Measurements from ENCODE around the gene PPAN. TPM values are rescaled to one million over a fixed set of nuclear protein-coding genes. Genes with fewer than 3 reads are reported as not detected.

Gene PPAN
- total RNA-seq, 1 donor from 2014 or later, result not detected

DNA sequence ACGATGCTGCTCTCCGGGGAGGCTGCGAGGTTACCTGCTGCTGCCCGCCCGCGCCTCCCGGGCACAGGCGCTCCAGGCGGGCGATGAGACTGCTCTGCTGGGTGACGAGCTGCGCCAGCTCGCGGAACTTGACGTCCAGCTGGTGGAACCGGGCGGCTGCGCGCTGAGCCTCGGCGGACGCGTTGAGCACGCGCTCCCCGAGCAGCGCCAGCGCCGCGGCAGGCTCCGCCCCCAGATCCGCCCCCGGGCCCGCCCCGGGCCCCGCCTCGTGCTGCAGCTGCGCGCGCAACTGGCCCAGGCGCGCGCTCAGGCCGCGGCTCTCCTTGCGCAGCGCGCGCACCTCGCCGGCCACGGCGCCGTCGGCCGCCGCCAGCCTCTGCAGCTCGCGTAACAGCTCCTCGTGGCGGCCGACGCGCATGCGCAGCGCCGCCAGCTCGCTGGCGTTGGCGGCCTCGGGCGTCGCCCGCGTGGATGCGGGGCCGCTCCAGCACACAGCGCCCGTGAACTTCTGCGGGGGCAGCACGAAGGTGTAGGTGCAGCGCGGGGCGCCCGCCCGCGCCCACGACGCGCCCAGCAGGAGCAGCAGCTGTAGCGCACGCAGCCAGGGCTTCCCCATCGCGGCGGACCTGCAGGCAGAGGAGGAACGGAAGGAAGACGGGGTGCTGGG, 10.1 kb upstream of the PPAN start:
- H3K4me1 ChIP-seq, result peaks cover 4 to 8% of the 10 kb centered on the region in 2 donors
- H3K27me3 ChIP-seq, result no peaks in the 10 kb centered on the region
- TF ChIP-seq, protein P1, sequence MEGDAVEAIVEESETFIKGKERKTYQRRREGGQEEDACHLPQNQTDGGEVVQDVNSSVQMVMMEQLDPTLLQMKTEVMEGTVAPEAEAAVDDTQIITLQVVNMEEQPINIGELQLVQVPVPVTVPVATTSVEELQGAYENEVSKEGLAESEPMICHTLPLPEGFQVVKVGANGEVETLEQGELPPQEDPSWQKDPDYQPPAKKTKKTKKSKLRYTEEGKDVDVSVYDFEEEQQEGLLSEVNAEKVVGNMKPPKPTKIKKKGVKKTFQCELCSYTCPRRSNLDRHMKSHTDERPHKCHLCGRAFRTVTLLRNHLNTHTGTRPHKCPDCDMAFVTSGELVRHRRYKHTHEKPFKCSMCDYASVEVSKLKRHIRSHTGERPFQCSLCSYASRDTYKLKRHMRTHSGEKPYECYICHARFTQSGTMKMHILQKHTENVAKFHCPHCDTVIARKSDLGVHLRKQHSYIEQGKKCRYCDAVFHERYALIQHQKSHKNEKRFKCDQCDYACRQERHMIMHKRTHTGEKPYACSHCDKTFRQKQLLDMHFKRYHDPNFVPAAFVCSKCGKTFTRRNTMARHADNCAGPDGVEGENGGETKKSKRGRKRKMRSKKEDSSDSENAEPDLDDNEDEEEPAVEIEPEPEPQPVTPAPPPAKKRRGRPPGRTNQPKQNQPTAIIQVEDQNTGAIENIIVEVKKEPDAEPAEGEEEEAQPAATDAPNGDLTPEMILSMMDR (IDR thresholded peaks at IDR 0.05), result peak in 1 of 3 experiments; percentile 26
- H3K9me3 ChIP-seq, result no peaks in the 10 kb centered on the region
- H3K36me3 ChIP-seq, result peaks cover 6 to 19% of the 10 kb centered on the region in 2 donors
- intact Hi-C loops (cut with DNase I), result loop anchor here (5.0 kb wide), 1 partner anchor 156 kb away; the partner anchor contains the start of gene MRPL4
- DNase-seq (ENCODE audit: low spot score in 2 of 2), result peak; percentile 52 to 94
- peak overlapping the region; percentile 55 to 73 for H3K4me3 ChIP-seq
- peak overlapping the region; percentile 67 to 69 for H3K27ac ChIP-seq

DNA sequence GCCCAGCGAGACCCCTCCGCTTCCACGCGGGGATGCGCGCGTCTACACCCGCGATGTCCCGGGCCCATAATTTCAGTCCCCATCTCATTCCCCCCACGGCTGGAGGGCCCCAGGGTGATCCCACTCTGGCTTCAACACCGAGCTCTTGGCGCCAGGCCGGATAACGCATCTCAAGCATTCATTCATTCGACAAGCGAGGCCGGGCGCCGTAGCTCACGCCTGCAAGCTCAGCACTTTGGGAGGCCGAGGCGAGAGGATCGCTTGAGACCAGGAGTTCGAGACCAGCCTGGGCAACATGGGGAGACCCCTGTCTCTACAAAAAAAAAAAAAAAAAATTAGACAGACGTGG, 9.6 kb upstream of the PPAN start:
- intact Hi-C loops (cut with DNase I), result loop anchor here (5.0 kb wide), 1 partner anchor 156 kb away; the partner anchor contains the start of gene MRPL4
- TF ChIP-seq, protein P1 (IDR thresholded peaks at IDR 0.05), result no peak
- Histone ChIP-seq H3K4me1 (peaks cover 4 to 8% of the 10 kb centered on the region in 2 donors), H3K27ac (peak overlapping the region in 1 of 2 donors; percentile 67), H3K36me3 (peaks cover 2 to 14% of the 10 kb centered on the region in 2 donors), H3K4me3 (peak overlapping the region; percentile 55 to 73), H3K9me3 (no peaks in the 10 kb centered on the region), H3K27me3 (no peaks in the 10 kb centered on the region)
- no peak for DNase-seq (ENCODE audit: low spot score in 2 of 2)

DNA sequence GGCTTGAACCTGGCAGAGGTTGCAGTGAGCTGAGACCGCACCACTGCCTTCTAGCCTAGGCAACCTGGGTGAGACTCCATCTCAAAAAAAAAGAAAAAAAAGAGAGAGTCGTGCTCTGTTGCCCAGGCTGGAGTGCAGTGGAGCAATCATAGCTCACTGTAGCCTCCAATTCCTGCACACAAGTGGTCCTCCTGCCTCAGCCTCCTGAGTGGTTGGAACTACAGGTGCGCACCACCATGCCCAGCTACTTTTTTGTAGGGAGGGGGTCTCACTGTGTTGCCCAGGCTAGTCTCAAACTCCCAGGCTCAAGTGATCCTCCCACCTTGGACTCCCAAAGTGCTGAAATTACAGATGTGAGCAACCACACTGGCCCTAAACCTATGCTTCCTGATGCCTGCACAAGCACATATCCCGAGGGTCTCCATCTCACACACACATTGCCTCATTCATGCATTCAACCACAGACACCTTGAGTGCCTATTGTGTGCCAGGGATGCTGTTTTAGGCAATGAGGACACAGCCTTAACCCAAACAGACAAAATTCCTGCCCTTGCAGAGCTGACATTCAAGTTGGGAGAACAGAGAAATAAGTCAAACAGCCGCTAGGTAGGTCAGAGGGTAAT, 5.9 kb upstream of the PPAN start:
- DNase-seq (ENCODE audit: low spot score in 2 of 2), result no peak
- Histone ChIP-seq H3K27me3 (no peaks in the 10 kb centered on the region), H3K9me3 (no peaks in the 10 kb centered on the region), H3K27ac (no peak overlapping the region), H3K4me3 (no peak overlapping the region), H3K36me3 (no peaks in the 10 kb centered on the region), H3K4me1 (peaks cover 4 to 8% of the 10 kb centered on the region in 2 donors)
- intact Hi-C loops (cut with DNase I), result loop anchor here (10.0 kb wide), 1 partner anchor 165 kb away; the partner anchor contains the start of gene OLFM2
- TF ChIP-seq, protein P1 (IDR thresholded peaks at IDR 0.05), result no peak

DNA sequence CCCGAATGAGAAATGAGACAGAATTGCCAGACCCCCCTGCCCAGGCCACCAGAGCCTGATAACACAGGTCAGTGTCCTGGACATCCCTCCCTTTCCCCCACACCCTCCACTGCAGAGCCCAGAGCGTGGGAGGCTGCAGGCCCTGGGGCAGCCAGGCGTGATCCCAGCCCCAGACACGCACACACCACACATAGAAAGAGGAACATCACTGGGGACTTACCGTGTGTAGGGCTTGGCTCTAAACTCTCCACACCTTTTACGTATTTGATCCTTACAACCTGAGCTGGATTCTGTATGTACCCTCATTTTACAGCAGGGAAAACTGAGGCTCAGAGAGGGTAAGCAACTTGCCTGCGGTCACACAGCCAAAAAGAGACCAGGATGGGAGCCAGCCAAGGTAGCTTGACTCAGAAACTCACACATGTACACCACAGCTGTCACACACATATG, 3.4 kb upstream of the PPAN start:
- H3K27ac ChIP-seq, result no peak overlapping the region
- no peak for DNase-seq (ENCODE audit: low spot score in 2 of 2)
- H3K4me1 ChIP-seq, result peaks cover 3 to 7% of the 10 kb centered on the region in 2 donors
- H3K27me3 ChIP-seq, result no peaks in the 10 kb centered on the region
- no peaks in the 10 kb centered on the region for H3K9me3 ChIP-seq
- H3K4me3 ChIP-seq, result no peak overlapping the region
- peaks cover 5% of the 10 kb centered on the region in 2 donors for H3K36me3 ChIP-seq
- intact Hi-C loops (cut with DNase I), result loop anchor here (10.0 kb wide), 1 partner anchor 168 kb away; the partner anchor contains the start of gene OLFM2
- TF ChIP-seq, protein P1 (IDR thresholded peaks at IDR 0.05), result no peak

DNA sequence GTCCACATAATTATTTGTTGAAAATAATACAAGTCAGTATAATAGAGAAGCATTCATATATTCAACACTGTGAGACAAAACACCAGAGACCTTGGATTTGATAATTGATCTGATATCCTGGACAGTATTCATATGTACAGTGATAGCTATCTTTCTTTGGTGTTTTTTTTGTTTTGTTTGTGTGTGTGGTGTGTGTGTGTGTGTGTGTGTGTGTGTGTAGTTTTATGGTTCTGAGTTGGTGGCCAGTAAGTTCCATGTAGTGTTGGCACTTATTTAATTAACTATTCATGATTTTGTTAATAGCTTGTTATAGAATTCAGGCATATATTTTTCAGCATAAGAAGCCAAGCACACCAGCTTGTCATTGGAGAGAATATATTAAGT, 2.0 kb upstream of the PPAN start:
- Histone ChIP-seq H3K27ac (no peak overlapping the region), H3K4me1 (peaks cover 3 to 7% of the 10 kb centered on the region in 2 donors), H3K9me3 (no peaks in the 10 kb centered on the region), H3K27me3 (no peaks in the 10 kb centered on the region), H3K4me3 (no peak overlapping the region), H3K36me3 (peaks cover 18% of the 10 kb centered on the region in 2 donors)
- intact Hi-C loops (cut with DNase I), result loop anchor here (10.0 kb wide), 1 partner anchor 169 kb away; the partner anchor contains the start of gene OLFM2
- TF ChIP-seq, protein P1 (IDR thresholded peaks at IDR 0.05), result no peak
- DNase-seq (ENCODE audit: low spot score in 2 of 2), result no peak

Measured in ascending aorta (tissue), 2 donors.